Transverse colon (tissue), 4 donors: ENCODE data around the gene LAMA3. TPM values are rescaled to one million over a fixed set of nuclear protein-coding genes. Genes with fewer than 3 reads are reported as not detected.

Experiments used
- DNase-seq: peaks from one replicate; pipeline ENCODE4 v3.0.0-alpha.2; 2019
- H3K27ac ChIP-seq, 4 donors: fragments of 200-600 bp; sonication (generic); 2 replicates each; pipeline ENCODE4 v1.5.1; 2016 to 2018; ENCODE audit warnings: inconsistent platforms in 4 of 4
- H3K27me3 ChIP-seq: fragments of 200-600 bp; sonication (generic); 2 replicates; pipeline ENCODE4 v1.5.1; 2017; ENCODE audit warnings: inconsistent platforms
- H3K36me3 ChIP-seq, 4 donors: fragments of 200-600 bp; sonication (generic); 2 replicates each; pipeline ENCODE4 v1.5.1; 2017 to 2019; ENCODE audit warnings: inconsistent platforms in 4 of 4
- H3K4me1 ChIP-seq, 4 donors: fragments of 200-600 bp; sonication (generic); 2 replicates each; pipeline ENCODE4 v1.5.1; 2017 to 2020; ENCODE audit warnings: inconsistent platforms in 4 of 4
- H3K4me3 ChIP-seq, 4 donors: fragments of 200-600 bp; sonication (generic); 1 replicate in 1 of 4; 2 replicates in 3 of 4; pipeline versions ENCODE4 v1.5.1 to v1.6.1; 2017 to 2019; ENCODE audit warnings: inconsistent platforms in 4 of 4
- H3K9me3 ChIP-seq, 2 donors: fragments of 200-600 bp; sonication (generic); 2 replicates each; pipeline ENCODE4 v1.5.1; 2017 to 2019; ENCODE audit warnings: inconsistent platforms in 2 of 2
- CTCF ChIP-seq, 5 experiments: fragments of 200-600 bp in 3 of 5; fragments of 450-650 bp in 2 of 5; sonication (generic) in 3 of 5; IDR thresholded peaks; 1 replicate in 2 of 5; 2 replicates in 3 of 5; pipeline ENCODE4 v1.5.1; 2016 to 2017; ENCODE audit warnings: antibody characterized with exemption in 5 of 5, inconsistent platforms in 3 of 5, mild to moderate bottlenecking in 2 of 5, moderate library complexity in 1 of 5
- EP300 ChIP-seq: sonication (generic); formaldehyde crosslinking; IDR thresholded peaks from one replicate; pipeline ENCODE4 v1.6.1; 2017; ENCODE audit warnings: antibody characterized with exemption, low read depth
- POLR2A ChIP-seq: fragments of 450-650 bp; IDR thresholded peaks from one replicate; pipeline ENCODE4 v1.6.1; 2016; ENCODE audit warnings: antibody characterized with exemption, mild to moderate bottlenecking, moderate library complexity
- POLR2AphosphoS5 ChIP-seq, 3 donors: sonication (generic); formaldehyde crosslinking; IDR thresholded peaks; one replicate each; pipeline ENCODE4 v1.6.1; 2016; ENCODE audit warnings: antibody characterized with exemption in 3 of 3
- WGBS, 2 donors: methylation state at CpG; one replicate each; pipeline ENCODE4 v1.1.5; 2018; ENCODE audit warnings: low coverage in 1 of 2; 5-methylcytosine and 5-hydroxymethylcytosine counted together
- in situ Hi-C, 4 donors: fragments of 200-750 bp; cut with MboI; loops; one replicate each; pipeline versions ENCODE4 v1.15.0 to v1.15.1; 2017; ENCODE audit warnings: low sequenced_read_pairs in 3 of 4, low pct_ligation_motif_present in 1 of 4, low pct_unique_long_range_greater_than_20kb in 1 of 4
- intact Hi-C: fragments of 100-400 bp; cut with DNase I; formaldehyde crosslinking; loops from one replicate; pipeline ENCODE4 v1.15.1; 2023; ENCODE audit warnings: low total_unique reads
- total RNA-seq, 4 donors: library from RNA; depleted of rRNA; stranded (reverse); fragments of >200 nt; gene quantifications; one replicate each; pipeline ENCODE4 v1.1.0, GENCODE V29; 2016

LAMA3 gene
- total RNA-seq, 4 donors from 2014 or later, result 17.5 to 71.8 (median 47.4) TPM

- Histone ChIP-seq H3K27ac (no peak overlapping the region), H3K9me3 (no peaks in the 10 kb centered on the region), H3K4me3 (no peak overlapping the region), H3K4me1 (peaks cover 0 to 2% (median 0%) of the 10 kb centered on the region in 4 donors), H3K36me3 (no peaks in the 10 kb centered on the region), H3K27me3 (no peaks in the 10 kb centered on the region)
- TF ChIP-seq POLR2AphosphoS5 (IDR thresholded peaks at IDR 0.05) (no peak), POLR2A (no peak), CTCF (IDR thresholded peaks at IDR 0.05) (no peak), EP300 (no peak)
- intact Hi-C loops, result no loop called here
- in situ Hi-C loops, result no loop called here
- 87 to 100% methylated on average over 1 of the region's 1 CpG for WGBS, 2 donors
- DNase-seq, result no peak
Observed at GRCh38 chr18:23933407-23933806, 244.2 kb downstream of the LAMA3 start.

GRCh38 chr18:23934252-23934651 lies 245.0 kb downstream of the LAMA3 start:
- intact Hi-C loops, result no loop called here
- Histone ChIP-seq H3K9me3 (no peaks in the 10 kb centered on the region), H3K27me3 (no peaks in the 10 kb centered on the region), H3K27ac (no peak overlapping the region), H3K36me3 (no peaks in the 10 kb centered on the region), H3K4me1 (peaks cover 0 to under 1% (median 0%) of the 10 kb centered on the region in 4 donors), H3K4me3 (no peak overlapping the region)
- in situ Hi-C loops, result no loop called here
- TF ChIP-seq CTCF (IDR thresholded peaks at IDR 0.05) (no peak), EP300 (no peak), POLR2AphosphoS5 (IDR thresholded peaks at IDR 0.05) (no peak), POLR2A (no peak)
- no peak for DNase-seq
- 68% methylated on average over 3 of the region's 3 CpGs; no CpG with 5 or more reads in 1 of the 2 donors for WGBS, 2 donors

GRCh38 chr18:23934863-23935262 lies 245.6 kb downstream of the LAMA3 start:
- H3K9me3 ChIP-seq, result no peaks in the 10 kb centered on the region
- no peaks in the 10 kb centered on the region for H3K27me3 ChIP-seq
- H3K4me3 ChIP-seq, result no peak overlapping the region
- no peaks in the 10 kb centered on the region for H3K36me3 ChIP-seq
- intact Hi-C loops (no loop called here), in situ Hi-C loops (no loop called here)
- no peak overlapping the region for H3K27ac ChIP-seq
- TF ChIP-seq CTCF (IDR thresholded peaks at IDR 0.05), result no peak
- TF ChIP-seq POLR2AphosphoS5 (IDR thresholded peaks at IDR 0.05), result no peak
- TF ChIP-seq POLR2A, result no peak
- TF ChIP-seq EP300, result no peak
- H3K4me1 ChIP-seq, result no peaks in the 10 kb centered on the region
- no peak for DNase-seq

GRCh38 chr18:23935804-23936203 lies 246.6 kb downstream of the LAMA3 start:
- intact Hi-C loops (no loop called here), in situ Hi-C loops (no loop called here)
- TF ChIP-seq EP300 (no peak), CTCF (IDR thresholded peaks at IDR 0.05) (no peak), POLR2AphosphoS5 (IDR thresholded peaks at IDR 0.05) (no peak), POLR2A (no peak)
- no peaks in the 10 kb centered on the region for H3K9me3 ChIP-seq
- no peaks in the 10 kb centered on the region for H3K36me3 ChIP-seq
- peak; percentile 21 for DNase-seq
- no peaks in the 10 kb centered on the region for H3K27me3 ChIP-seq
- no peaks in the 10 kb centered on the region for H3K4me1 ChIP-seq
- H3K27ac ChIP-seq, result no peak overlapping the region
- 60% methylated on average over 2 of the region's 2 CpGs; no CpG with 5 or more reads in 1 of the 2 donors for WGBS, 2 donors
- H3K4me3 ChIP-seq, result no peak overlapping the region
